Measurements from ENCODE around the gene NFATC4.

NFATC4 gene

GRCh38 chr14:24390701-24391468, 22.9 kb downstream of the NFATC4 start:
- H3K27me3 Mint-ChIP-seq = peaks cover 29 to 45% of the 10 kb centered on the region in 2 donors
- no peaks in the 10 kb centered on the region for H3K36me3 Mint-ChIP-seq (ENCODE audit: insufficient read depth)
- H3K4me3 Mint-ChIP-seq = no peak overlapping the region
- H3K9me3 Mint-ChIP-seq = no peaks in the 10 kb centered on the region
- DNase-seq (no peak), ATAC-seq (replicated peaks) (no peak)
- no peaks in the 10 kb centered on the region for H3K4me1 Mint-ChIP-seq (ENCODE audit: low read depth in 2 of 2)
- H3K27ac Mint-ChIP-seq = no peak overlapping the region

- ATAC-seq (replicated peaks) = no peak
- Mint-ChIP-seq H3K27ac (no peak overlapping the region), H3K9me3 (no peaks in the 10 kb centered on the region), H3K27me3 (peaks cover 29 to 39% of the 10 kb centered on the region in 2 donors), H3K4me1 (ENCODE audit: low read depth in 2 of 2) (no peaks in the 10 kb centered on the region), H3K4me3 (no peak overlapping the region), H3K36me3 (ENCODE audit: insufficient read depth) (no peaks in the 10 kb centered on the region)
- DNase-seq = no peak
Measured at GRCh38 chr14:24392325-24393091, 24.5 kb downstream of the NFATC4 start.

- Mint-ChIP-seq H3K27me3 (peaks cover 25 to 26% of the 10 kb centered on the region in 2 donors), H3K4me1 (ENCODE audit: low read depth in 2 of 2) (peaks cover 0 to 2% of the 10 kb centered on the region in 2 donors), H3K4me3 (no peak overlapping the region), H3K27ac (no peak overlapping the region), H3K9me3 (no peaks in the 10 kb centered on the region), H3K36me3 (ENCODE audit: insufficient read depth) (no peaks in the 10 kb centered on the region)
- DNase-seq (no peak), ATAC-seq (replicated peaks) (no peak)
Measured at GRCh38 chr14:24394275-24394674, 26.3 kb downstream of the NFATC4 start.

GRCh38 chr14:24395609-24396582, 27.9 kb downstream of the NFATC4 start:
- peaks cover 25 to 27% of the 10 kb centered on the region in 2 donors for H3K27me3 Mint-ChIP-seq
- DNase-seq (no peak), ATAC-seq (replicated peaks) (no peak)

GRCh38 chr14:24397639-24398292, 29.8 kb downstream of the NFATC4 start:
- no peaks in the 10 kb centered on the region for H3K9me3 Mint-ChIP-seq
- H3K27ac Mint-ChIP-seq = no peak overlapping the region
- peak overlapping the region in 1 of 2 donors; percentile 11 for H3K4me3 Mint-ChIP-seq
- ATAC-seq (replicated peaks) (no peak), DNase-seq (no peak)
- peaks cover 4 to 12% of the 10 kb centered on the region in 2 donors for H3K4me1 Mint-ChIP-seq (ENCODE audit: low read depth in 2 of 2)
- peaks cover 26 to 35% of the 10 kb centered on the region in 2 donors for H3K27me3 Mint-ChIP-seq
- no peaks in the 10 kb centered on the region for H3K36me3 Mint-ChIP-seq (ENCODE audit: insufficient read depth)

More at GRCh38 chr14:24395609-24396582, 27.9 kb downstream of the NFATC4 start:
- Mint-ChIP-seq H3K4me1 (ENCODE audit: low read depth in 2 of 2) (peaks cover 4 to 12% of the 10 kb centered on the region in 2 donors), H3K9me3 (no peaks in the 10 kb centered on the region), H3K27ac (no peak overlapping the region), H3K36me3 (ENCODE audit: insufficient read depth) (no peaks in the 10 kb centered on the region), H3K4me3 (no peak overlapping the region)

GRCh38 chr14:24398293-24398652, 30.3 kb downstream of the NFATC4 start:
- no peak for ATAC-seq (replicated peaks)
- peaks cover 31 to 40% of the 10 kb centered on the region in 2 donors for H3K27me3 Mint-ChIP-seq
- no peaks in the 10 kb centered on the region for H3K9me3 Mint-ChIP-seq
- no peaks in the 10 kb centered on the region for H3K36me3 Mint-ChIP-seq (ENCODE audit: insufficient read depth)
- no peak overlapping the region for H3K27ac Mint-ChIP-seq
- DNase-seq = no peak
- no peak overlapping the region for H3K4me3 Mint-ChIP-seq
- peaks cover 4 to 12% of the 10 kb centered on the region in 2 donors for H3K4me1 Mint-ChIP-seq (ENCODE audit: low read depth in 2 of 2)

- DNase-seq (peak; percentile 9 to 23 (median 12)), ATAC-seq (replicated peaks) (peak; percentile 88)
- Mint-ChIP-seq H3K4me1 (ENCODE audit: low read depth in 2 of 2) (peaks cover 4 to 12% of the 10 kb centered on the region in 2 donors), H3K9me3 (no peaks in the 10 kb centered on the region), H3K27ac (peak within 1 kb of the TSS in 1 of 2 donors; percentile 47), H3K36me3 (ENCODE audit: insufficient read depth) (no peaks in the 10 kb centered on the region), H3K27me3 (peaks cover 36 to 45% of the 10 kb centered on the region in 2 donors), H3K4me3 (peak within 1 kb of the TSS; percentile 77 to 83)
Measured at GRCh38 chr14:24398653-24399446, 30.9 kb downstream of the NFATC4 start, which contains the start of gene NYNRIN. NYNRIN (plus strand) TSS chr14:24399003; CDS start chr14:24399247, 244 bp downstream.

- DNase-seq (no peak), ATAC-seq (replicated peaks) (no peak)
- Mint-ChIP-seq H3K27me3 (peaks cover 42 to 51% of the 10 kb centered on the region in 2 donors), H3K27ac (peak overlapping the region in 1 of 2 donors; percentile 47), H3K4me1 (ENCODE audit: low read depth in 2 of 2) (peaks cover 4 to 12% of the 10 kb centered on the region in 2 donors), H3K9me3 (no peaks in the 10 kb centered on the region), H3K4me3 (peak overlapping the region; percentile 77 to 83), H3K36me3 (ENCODE audit: insufficient read depth) (no peaks in the 10 kb centered on the region)
Measured at GRCh38 chr14:24399447-24399822, 31.5 kb downstream of the NFATC4 start.

- Mint-ChIP-seq H3K36me3 (ENCODE audit: insufficient read depth) (no peaks in the 10 kb centered on the region), H3K4me3 (peak overlapping the region; percentile 77 to 83), H3K27me3 (peaks cover 49 to 59% of the 10 kb centered on the region in 2 donors), H3K9me3 (no peaks in the 10 kb centered on the region), H3K4me1 (ENCODE audit: low read depth in 2 of 2) (peaks cover 4 to 12% of the 10 kb centered on the region in 2 donors), H3K27ac (peak overlapping the region in 1 of 2 donors; percentile 47)
- DNase-seq (no peak), ATAC-seq (replicated peaks) (no peak)
Measured at GRCh38 chr14:24399999-24400718, 32.2 kb downstream of the NFATC4 start.

- Mint-ChIP-seq H3K36me3 (ENCODE audit: insufficient read depth) (no peaks in the 10 kb centered on the region), H3K9me3 (no peaks in the 10 kb centered on the region), H3K27me3 (peaks cover 55 to 78% of the 10 kb centered on the region in 2 donors), H3K27ac (no peak overlapping the region), H3K4me3 (no peak overlapping the region), H3K4me1 (ENCODE audit: low read depth in 2 of 2) (peaks cover 4 to 12% of the 10 kb centered on the region in 2 donors)
- ATAC-seq (replicated peaks) (no peak), DNase-seq (no peak)
Measured at GRCh38 chr14:24401810-24402702, 34.1 kb downstream of the NFATC4 start.

All from effector memory CD8-positive, alpha-beta T cell (primary cell).